GM12801 (cell line): ENCODE results near the gene DYRK3.

ENCODE experiments used
- CTCF ChIP-seq: IDR thresholded peaks from one replicate; pipeline ENCODE4 v1.5.1; 2011; ENCODE audit warnings: control low read depth; ENCODE audit not compliant: insufficient read length; ENCODE audit errors: extremely low read depth

DYRK3 gene

GRCh38 chr1:206657751-206658150 is 22.4 kb downstream of the DYRK3 start:
- no peak for TF ChIP-seq CTCF

GRCh38 chr1:206658264-206658980 is 23.1 kb downstream of the DYRK3 start:
- TF ChIP-seq CTCF: no peak

GRCh38 chr1:206658981-206659273 is 23.6 kb downstream of the DYRK3 start:
- no peak for TF ChIP-seq CTCF

DNA sequence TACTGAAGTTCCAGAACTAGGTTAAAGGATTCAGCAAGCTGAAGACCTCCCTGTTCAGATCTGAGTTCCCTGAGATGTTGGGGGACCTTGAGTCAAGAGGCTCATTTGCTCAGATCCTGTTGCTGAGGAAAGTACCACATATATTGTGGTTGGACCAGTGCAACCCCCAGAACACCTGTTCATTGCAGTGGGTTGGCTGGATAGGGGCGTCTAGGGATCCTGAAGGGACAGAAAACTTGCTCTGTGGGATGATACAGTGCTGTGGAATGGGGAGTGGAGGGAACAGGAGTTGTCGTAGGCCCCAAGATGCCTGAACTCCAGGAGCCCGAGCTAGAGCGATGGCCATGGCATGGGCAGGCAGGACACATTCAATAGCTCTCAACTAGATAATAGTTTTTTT is 24.8 kb downstream of the DYRK3 start:
- no peak for TF ChIP-seq CTCF

DNA sequence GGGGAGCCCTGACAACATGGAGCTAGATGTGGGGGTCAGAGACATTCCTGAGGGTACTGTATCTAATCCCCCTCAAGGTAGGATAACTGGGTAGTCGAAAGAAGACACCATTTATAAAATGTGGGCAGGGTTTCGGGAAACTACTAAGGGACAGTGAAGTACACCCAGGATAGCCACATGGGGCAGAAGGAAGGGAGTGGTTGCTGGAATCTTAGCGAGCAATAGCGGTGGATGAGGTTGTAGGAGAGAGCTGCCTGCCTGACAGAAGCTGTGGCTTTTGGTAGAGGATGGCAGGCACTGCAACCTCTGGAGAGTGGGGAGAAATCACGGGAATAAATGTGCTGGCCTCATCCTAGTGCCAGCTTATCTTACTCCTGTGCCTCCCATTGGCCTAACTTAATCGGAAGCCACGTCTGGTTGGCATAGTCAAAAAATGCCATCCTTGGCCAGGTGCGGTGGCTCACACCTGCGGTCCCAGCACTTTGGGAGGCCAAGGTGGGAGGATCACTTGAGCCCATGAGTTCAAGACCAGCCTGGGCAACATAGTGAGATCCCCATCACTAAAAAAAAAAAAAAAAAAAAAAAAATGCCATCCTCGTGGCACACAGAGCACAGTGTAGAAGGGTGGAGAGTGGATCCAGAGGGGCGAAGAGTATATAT is 26.0 kb downstream of the DYRK3 start:
- no peak for TF ChIP-seq CTCF

DNA sequence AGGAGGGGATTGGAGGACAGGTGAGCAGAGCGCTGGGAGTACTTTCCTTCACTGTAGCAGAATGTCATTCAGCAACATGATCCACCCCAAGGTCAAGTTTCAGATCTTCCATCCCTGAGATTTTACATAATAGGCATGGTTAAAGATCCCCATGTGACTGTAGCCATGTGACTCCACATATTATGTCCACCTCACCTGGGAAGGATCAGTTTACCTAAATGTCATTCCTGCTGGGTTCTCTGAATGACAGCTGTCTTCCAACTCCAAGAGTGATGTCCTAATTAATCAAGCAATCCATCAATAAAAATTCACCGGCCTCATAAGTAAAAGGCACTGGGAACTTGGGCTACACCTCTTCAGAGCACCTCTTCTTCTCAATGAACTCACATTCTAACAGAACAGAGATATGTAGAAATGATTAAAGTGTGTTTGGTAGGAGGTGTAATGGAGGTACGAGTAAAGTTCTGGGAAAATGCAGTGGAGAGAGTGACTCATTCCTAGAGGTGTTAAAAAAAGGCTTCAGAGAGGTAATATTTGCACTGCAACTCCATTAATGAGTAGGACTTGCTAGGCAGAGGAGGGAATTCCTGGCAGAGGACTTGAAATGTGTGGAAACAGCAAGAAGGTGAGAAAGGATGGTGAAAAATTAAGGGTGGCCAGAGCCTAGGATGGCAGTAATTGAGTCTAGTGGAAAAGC is 27.2 kb downstream of the DYRK3 start:
- TF ChIP-seq CTCF: no peak

- no peak for TF ChIP-seq CTCF
These were observed 28.0 kb downstream of the DYRK3 start for GRCh38 chr1:206663362-206663761.
